BJ (cell line): Measurements from ENCODE around the gene HOXC6. TPM values are rescaled to one million over a fixed set of nuclear protein-coding genes. Genes with fewer than 3 reads are reported as not detected.

Source experiments
- CTCF ChIA-PET: fragments of 350-600 bp; formaldehyde crosslinking; extraction: SDS; loops from one replicate; lab custom pipeline; 2021; ENCODE audit warnings: antibody characterized with exemption, inconsistent platforms; lab: Yijun Ruan, JAX
- POLR2A ChIA-PET: fragments of 300-600 bp; sonication (Branson Sonifier 250); formaldehyde crosslinking; extraction: SDS; loops from one replicate; lab custom pipeline; 2021; ENCODE audit warnings: antibody characterized with exemption; lab: Charles Lee
- DNase-seq: peaks from one replicate; pipeline ENCODE4 v3.0.0-alpha.2; 2011; ENCODE audit warnings: low read depth
- H3K27me3 ChIP-seq: 2 replicates; pipeline ENCODE4 v1.6.0; 2011; ENCODE audit warnings: low read length; ENCODE audit not compliant: control insufficient read depth, insufficient read depth
- H3K36me3 ChIP-seq: 2 replicates; pipeline ENCODE4 v1.5.1; 2011; ENCODE audit warnings: low read length; ENCODE audit not compliant: control insufficient read depth, insufficient read depth
- H3K4me3 ChIP-seq: 2 replicates; pipeline ENCODE4 v1.5.1; 2011; ENCODE audit warnings: low read depth, mild to moderate bottlenecking, control low read depth, low read length
- polyA plus RNA-seq: library from polyadenylated mRNA; depleted of rRNA; stranded (reverse); fragments of >200 nt; gene quantifications from 2 replicates; pipeline ENCODE4 v1.2.3, GENCODE V29; 2011
- TF ChIP-seq, protein P1 (sequence below): IDR thresholded peaks from 2 replicates; pipeline ENCODE4 v1.5.1; 2011; ENCODE audit warnings: low read depth, mild to moderate bottlenecking, control low read depth, inconsistent platforms, low read length, moderate library complexity; ENCODE audit not compliant: insufficient read depth

HOXC6 gene
- polyA plus RNA-seq, 1 experiment, result 5.9 TPM

DNA sequence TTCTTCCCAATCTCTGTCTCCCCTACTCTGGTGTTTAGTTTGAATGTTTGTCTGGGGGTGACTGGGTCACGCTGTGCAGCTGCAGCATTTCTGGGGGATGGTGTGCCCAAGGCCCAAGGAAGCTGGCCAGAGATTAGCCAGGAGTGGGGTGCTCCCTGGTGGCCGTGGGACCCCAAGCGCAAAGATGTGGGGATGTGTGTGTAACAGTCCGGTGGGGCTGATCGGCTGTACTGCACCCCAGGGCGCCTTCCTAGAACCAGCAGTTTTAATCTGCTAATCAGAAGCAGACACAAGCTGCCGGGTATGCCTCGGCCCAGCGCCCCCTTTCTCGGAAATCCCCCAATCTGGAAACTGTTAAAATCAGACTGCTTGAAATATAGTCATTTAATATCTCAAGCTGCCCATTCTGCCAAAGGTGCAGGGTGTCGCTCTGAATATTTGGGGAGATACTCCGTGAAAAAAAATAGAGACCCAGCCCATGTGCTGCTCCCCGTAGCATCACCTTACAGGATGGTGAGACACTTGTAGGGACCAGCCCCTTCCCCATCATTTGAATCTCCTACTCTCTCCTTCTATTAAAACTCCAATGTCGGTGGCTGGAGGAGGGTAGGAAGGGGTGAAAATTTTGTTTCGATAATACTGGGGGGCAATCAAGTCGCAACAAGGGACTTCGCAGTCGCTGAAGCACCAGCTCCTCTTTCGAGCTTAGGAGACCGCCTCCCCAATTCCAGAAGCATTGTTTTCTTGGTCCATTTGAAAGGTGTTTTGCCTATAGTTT lies 24.0 kb upstream of the HOXC6 start:
- TF ChIP-seq, protein P1, sequence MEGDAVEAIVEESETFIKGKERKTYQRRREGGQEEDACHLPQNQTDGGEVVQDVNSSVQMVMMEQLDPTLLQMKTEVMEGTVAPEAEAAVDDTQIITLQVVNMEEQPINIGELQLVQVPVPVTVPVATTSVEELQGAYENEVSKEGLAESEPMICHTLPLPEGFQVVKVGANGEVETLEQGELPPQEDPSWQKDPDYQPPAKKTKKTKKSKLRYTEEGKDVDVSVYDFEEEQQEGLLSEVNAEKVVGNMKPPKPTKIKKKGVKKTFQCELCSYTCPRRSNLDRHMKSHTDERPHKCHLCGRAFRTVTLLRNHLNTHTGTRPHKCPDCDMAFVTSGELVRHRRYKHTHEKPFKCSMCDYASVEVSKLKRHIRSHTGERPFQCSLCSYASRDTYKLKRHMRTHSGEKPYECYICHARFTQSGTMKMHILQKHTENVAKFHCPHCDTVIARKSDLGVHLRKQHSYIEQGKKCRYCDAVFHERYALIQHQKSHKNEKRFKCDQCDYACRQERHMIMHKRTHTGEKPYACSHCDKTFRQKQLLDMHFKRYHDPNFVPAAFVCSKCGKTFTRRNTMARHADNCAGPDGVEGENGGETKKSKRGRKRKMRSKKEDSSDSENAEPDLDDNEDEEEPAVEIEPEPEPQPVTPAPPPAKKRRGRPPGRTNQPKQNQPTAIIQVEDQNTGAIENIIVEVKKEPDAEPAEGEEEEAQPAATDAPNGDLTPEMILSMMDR, result peak; percentile 26; the same call in 1 of the 2 replicates
- H3K27me3 ChIP-seq, result peaks cover 3% of the 10 kb centered on the region; the same call in 1 of the 2 replicates
- POLR2A ChIA-PET, result no interaction called here
- DNase-seq, result no peak
- CTCF ChIA-PET, result interaction anchor here (0.7 to 16.8 kb wide), 16 partner anchors 9 to 235 kb away, joined by 3 to 213 read pairs (median 3); partner anchors contain the start of genes HOXC10 and HOXC5
- H3K36me3 ChIP-seq, result no peaks in the 10 kb centered on the region
- no peak overlapping the region for H3K4me3 ChIP-seq

DNA sequence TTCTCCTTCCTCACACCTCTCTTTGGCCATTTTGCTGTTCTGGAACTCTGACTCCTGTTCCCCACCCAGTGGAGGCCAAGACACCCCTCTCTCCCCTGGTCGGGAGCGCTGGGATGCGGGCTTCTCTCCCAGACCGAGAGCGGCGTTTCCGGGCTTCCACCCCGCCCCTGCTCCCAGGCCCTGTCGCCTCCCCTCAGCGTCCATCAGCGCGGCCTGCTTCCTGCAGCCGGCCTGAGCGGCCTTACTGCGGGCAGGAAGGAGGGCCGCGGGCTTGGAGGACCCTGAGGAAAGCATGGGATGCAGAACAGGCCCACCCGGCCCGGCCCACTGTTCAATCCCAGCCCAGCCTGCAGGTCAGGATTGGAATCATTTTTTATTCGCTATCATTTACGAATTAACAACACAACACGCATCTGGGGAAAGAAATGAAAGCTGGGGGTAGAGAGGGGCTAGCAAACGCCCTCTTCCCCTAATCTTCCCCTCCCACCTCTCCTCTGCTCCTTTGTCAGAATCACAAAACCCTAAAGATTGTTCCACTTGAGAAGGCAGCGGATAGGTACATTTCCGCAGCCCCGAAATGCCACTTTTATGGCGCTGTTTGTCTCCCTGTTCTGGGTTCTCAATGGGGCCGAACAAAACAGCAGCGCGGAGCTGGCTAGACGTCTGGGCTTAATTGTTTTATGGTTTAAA lies 23.3 kb upstream of the HOXC6 start:
- DNase-seq, result no peak
- H3K27me3 ChIP-seq, result peaks cover 7% of the 10 kb centered on the region
- ChIA-PET POLR2A (no interaction called here), CTCF (interaction anchor here (0.7 to 16.8 kb wide), 17 partner anchors 10 to 211 kb away, joined by 3 to 213 read pairs (median 6); partner anchors contain the start of genes HOXC10 and HOXC5)
- no peaks in the 10 kb centered on the region for H3K36me3 ChIP-seq
- H3K4me3 ChIP-seq, result no peak overlapping the region
- TF ChIP-seq, protein P1, result no peak

DNA sequence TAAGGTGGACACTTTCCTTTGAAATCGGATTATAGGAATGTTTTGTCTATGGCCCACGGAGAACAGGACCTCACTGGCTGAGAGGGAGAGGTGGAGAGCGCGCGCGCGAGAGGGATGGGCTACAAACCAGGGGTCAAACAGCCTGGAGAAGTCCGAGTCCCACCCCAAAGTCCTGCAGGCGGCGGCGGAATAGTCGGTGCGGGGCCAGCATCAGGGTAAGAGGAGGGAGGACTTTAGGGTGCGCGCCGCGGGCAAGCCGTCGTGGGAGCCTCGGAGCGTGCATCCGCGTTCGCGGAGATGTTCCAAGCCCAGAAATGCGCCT lies 22.7 kb upstream of the HOXC6 start:
- no peak for DNase-seq
- ChIA-PET POLR2A (no interaction called here), CTCF (interaction anchor here (0.6 to 16.8 kb wide), 19 partner anchors 8 to 211 kb away, joined by 3 to 213 read pairs (median 5); partner anchors contain the start of genes HOXC10 and SMUG1)
- Histone ChIP-seq H3K36me3 (no peaks in the 10 kb centered on the region), H3K4me3 (no peak overlapping the region), H3K27me3 (peaks cover 12% of the 10 kb centered on the region)
- TF ChIP-seq, protein P1, result no peak

DNA sequence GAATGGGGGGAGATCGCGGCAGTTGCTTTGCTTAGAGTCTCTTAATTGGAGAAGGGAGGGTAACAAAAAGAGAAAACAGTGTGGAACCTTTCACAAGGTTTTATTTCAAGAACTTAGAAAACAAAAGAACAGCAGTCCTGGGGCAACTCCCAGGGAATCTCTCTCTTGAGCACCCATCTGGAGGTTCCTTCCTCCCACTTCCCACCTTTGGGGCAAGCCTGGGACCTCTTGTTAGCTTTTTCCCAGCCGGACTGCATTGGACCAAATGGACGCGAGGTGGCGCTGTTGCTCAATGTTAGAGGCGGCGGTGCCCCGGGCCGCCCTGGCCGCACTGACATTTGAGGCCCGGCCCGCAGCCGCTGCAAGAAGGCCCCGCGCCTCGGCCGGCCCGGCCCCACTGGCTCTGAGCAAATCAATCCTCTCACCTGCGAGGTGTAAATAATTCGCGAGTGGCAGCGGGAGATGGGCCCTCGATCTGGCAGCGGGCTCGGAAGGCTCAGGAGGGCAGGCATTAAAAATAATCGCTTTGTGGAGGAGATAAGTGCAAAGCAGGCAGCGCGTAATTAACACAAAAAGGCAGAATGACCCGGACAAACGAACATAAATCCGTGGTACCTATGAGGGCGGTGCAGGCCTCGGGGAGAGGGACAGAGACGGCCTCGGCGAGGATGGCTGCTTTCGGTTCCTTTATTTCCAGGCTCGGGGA lies 22.2 kb upstream of the HOXC6 start:
- TF ChIP-seq, protein P1, result peak; percentile 80
- H3K27me3 ChIP-seq, result peaks cover 14% of the 10 kb centered on the region
- ChIA-PET POLR2A (no interaction called here), CTCF (interaction anchor here (0.6 to 16.8 kb wide), 20 partner anchors 9 to 260 kb away, joined by 3 to 213 read pairs (median 5); partner anchors contain the start of genes HOXC10 and SMUG1)
- no peak for DNase-seq
- no peak overlapping the region for H3K4me3 ChIP-seq
- no peaks in the 10 kb centered on the region for H3K36me3 ChIP-seq
